Dendritic cell treated with granulocyte-macrophage colony-stimulating factor and Interleukin-4, amounts not matched to agents 40 ng/mL and 50 ng/mL, for 4 days (primary cell): ENCODE measurements around the gene FMN2.

ENCODE experiments used
- H3K27ac Mint-ChIP-seq: one replicate; pipeline ENCODE4 v1.8.0; 2022; ENCODE audit warnings: mild to moderate bottlenecking, mixed read lengths
- H3K27me3 Mint-ChIP-seq: one replicate; pipeline ENCODE4 v1.8.0; 2022; ENCODE audit warnings: mild to moderate bottlenecking, mixed read lengths
- H3K36me3 Mint-ChIP-seq: one replicate; pipeline ENCODE4 v1.8.0; 2022; ENCODE audit warnings: low read depth, mixed read lengths
- H3K4me1 Mint-ChIP-seq: one replicate; pipeline ENCODE4 v1.8.0; 2022; ENCODE audit warnings: low read depth, mixed read lengths
- H3K4me3 Mint-ChIP-seq: one replicate; pipeline ENCODE4 v1.8.0; 2022; ENCODE audit warnings: mild to moderate bottlenecking, moderate library complexity, mixed read lengths
- H3K9me3 Mint-ChIP-seq: one replicate; pipeline ENCODE4 v1.8.0; 2022; ENCODE audit warnings: mixed read lengths
- intact Hi-C: fragments of 100-400 bp; cut with micrococcal nuclease; formaldehyde crosslinking; loops from one replicate; pipeline ENCODE4 v1.15.0; 2022

The FMN2 gene

DNA sequence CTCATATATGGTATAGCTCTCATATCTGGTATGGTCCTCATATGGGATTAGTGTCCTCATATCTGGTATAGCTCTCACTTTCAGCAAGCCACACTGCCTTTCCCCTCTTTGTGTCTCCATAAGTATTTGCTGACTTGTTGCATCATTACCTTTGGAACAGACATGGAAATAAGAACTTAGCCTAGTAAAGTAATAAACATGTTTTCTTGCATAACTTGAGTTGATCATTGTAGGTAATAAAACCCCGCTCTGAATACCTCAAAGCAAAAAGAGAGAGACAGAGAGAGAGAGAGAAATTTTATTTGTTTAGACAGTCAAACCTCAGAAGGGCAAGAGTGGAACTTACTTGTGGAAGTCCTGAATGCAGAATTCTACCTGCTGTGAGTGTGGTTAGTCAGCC is 350.0 kb downstream of the FMN2 start:
- Mint-ChIP-seq H3K4me3 (no peak overlapping the region), H3K4me1 (no peaks in the 10 kb centered on the region), H3K27me3 (no peaks in the 10 kb centered on the region), H3K27ac (no peak overlapping the region), H3K9me3 (peaks cover 12% of the 10 kb centered on the region), H3K36me3 (no peaks in the 10 kb centered on the region)
- intact Hi-C loops, result no loop called here

GRCh38 chr1:240445369-240445768 is 353.7 kb downstream of the FMN2 start:
- Mint-ChIP-seq H3K4me3 (no peak overlapping the region), H3K4me1 (no peaks in the 10 kb centered on the region), H3K27me3 (no peaks in the 10 kb centered on the region), H3K36me3 (no peaks in the 10 kb centered on the region), H3K27ac (no peak overlapping the region), H3K9me3 (peaks cover 12% of the 10 kb centered on the region)
- intact Hi-C loops, result no loop called here

DNA sequence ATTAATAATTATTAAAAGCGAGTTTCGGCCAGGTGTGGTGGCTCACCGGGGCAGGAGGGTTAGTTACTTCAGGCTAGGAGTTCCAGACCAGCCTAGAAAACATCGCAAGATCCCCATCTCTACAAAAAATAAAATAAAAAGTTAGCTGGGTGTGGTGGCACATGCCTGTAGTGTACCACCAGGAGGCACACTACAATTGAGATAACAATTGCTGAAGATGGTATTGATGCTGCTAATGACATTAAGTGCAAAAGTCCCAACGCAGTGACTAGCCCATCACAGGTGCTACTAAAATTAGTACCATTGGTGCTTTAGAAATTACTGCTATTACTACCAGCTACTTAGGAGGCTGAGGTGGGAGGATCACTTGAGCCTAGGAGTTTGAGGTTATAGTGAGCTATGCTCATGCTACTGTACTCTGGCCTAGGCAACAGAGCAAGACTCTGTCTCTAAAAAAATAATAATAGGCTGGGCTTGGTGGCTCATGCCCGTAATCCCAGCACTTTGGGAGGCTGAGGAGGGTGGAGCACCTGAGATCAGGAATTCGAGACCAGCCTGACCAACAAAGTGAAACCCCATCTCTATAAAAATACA is 363.6 kb downstream of the FMN2 start:
- H3K4me1 Mint-ChIP-seq, result no peaks in the 10 kb centered on the region
- H3K36me3 Mint-ChIP-seq, result no peaks in the 10 kb centered on the region
- no peak overlapping the region for H3K4me3 Mint-ChIP-seq
- intact Hi-C loops, result no loop called here
- no peaks in the 10 kb centered on the region for H3K27me3 Mint-ChIP-seq
- no peaks in the 10 kb centered on the region for H3K9me3 Mint-ChIP-seq
- no peak overlapping the region for H3K27ac Mint-ChIP-seq

DNA sequence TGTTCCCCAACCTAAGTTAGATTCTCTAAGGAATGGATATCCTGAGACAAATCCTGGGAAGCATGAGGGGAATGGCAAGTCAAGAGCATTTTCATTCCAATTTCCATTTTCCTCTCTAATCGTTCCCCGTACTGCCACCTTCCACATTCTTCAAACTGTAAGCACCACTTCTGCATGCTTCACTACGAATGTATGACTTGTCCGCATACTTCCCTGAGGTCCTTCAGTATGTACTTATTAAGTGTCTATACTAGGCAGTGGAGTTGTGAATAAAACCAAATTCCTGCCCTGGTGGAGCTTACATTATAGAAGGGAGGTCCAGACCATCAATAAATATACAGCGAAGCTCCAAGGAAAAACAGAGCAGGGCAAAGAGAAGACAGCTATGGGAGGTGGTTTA is 365.5 kb downstream of the FMN2 start:
- Mint-ChIP-seq H3K27ac (no peak overlapping the region), H3K36me3 (no peaks in the 10 kb centered on the region), H3K9me3 (no peaks in the 10 kb centered on the region), H3K27me3 (no peaks in the 10 kb centered on the region), H3K4me1 (no peaks in the 10 kb centered on the region), H3K4me3 (no peak overlapping the region)
- intact Hi-C loops, result no loop called here

DNA sequence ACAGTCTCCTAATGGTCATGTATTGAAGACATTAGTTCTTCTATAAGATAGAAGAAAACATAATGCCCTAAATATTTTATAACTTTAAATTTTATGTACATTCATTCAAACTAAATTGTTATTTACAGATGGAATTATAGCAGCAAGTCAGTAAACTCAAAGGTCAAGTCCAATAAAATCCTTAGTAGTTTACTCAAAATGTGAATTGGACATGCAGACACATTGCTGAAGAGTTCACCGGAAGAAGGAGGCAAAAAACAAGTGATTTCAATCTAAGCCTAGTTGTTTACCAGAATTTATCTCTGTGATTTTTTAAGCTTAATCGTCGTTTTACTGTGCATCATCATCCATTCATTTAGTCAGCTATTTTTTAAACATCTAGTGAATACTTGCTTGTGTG is 370.6 kb downstream of the FMN2 start:
- no peaks in the 10 kb centered on the region for H3K27me3 Mint-ChIP-seq

GRCh38 chr1:240462766-240463395 is 371.2 kb downstream of the FMN2 start:
- H3K27ac Mint-ChIP-seq, result no peak overlapping the region
- H3K4me1 Mint-ChIP-seq, result no peaks in the 10 kb centered on the region
- H3K36me3 Mint-ChIP-seq, result no peaks in the 10 kb centered on the region
- H3K27me3 Mint-ChIP-seq, result no peaks in the 10 kb centered on the region
- no peaks in the 10 kb centered on the region for H3K9me3 Mint-ChIP-seq
- intact Hi-C loops, result no loop called here
- no peak overlapping the region for H3K4me3 Mint-ChIP-seq

More for the DNA sequence above, 370.6 kb downstream of the FMN2 start:
- no peak overlapping the region for H3K4me3 Mint-ChIP-seq
- no peak overlapping the region for H3K27ac Mint-ChIP-seq
- H3K9me3 Mint-ChIP-seq, result no peaks in the 10 kb centered on the region
- intact Hi-C loops, result no loop called here
- H3K4me1 Mint-ChIP-seq, result no peaks in the 10 kb centered on the region
- H3K36me3 Mint-ChIP-seq, result no peaks in the 10 kb centered on the region

DNA sequence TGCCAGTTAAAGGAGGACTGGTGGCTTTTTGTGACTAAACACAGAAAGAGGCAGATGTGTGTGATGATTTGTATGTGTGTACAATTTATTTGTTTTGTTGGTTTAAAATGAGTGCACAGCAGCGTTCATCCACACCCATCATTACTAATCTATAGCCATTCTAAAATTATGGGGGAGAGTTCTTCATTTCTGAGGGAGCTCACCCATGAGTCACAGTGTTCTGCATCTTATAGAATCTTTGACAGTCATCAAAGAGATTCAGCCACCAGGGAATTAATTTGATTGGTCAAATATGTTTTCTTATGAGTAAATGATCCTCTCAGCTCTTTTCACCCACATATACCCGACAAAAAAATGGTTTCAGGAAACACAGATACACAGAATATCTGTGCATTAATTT is 372.4 kb downstream of the FMN2 start:
- Mint-ChIP-seq H3K36me3 (no peaks in the 10 kb centered on the region), H3K27ac (no peak overlapping the region), H3K4me1 (no peaks in the 10 kb centered on the region), H3K9me3 (no peaks in the 10 kb centered on the region), H3K27me3 (no peaks in the 10 kb centered on the region), H3K4me3 (no peak overlapping the region)
- intact Hi-C loops, result no loop called here

DNA sequence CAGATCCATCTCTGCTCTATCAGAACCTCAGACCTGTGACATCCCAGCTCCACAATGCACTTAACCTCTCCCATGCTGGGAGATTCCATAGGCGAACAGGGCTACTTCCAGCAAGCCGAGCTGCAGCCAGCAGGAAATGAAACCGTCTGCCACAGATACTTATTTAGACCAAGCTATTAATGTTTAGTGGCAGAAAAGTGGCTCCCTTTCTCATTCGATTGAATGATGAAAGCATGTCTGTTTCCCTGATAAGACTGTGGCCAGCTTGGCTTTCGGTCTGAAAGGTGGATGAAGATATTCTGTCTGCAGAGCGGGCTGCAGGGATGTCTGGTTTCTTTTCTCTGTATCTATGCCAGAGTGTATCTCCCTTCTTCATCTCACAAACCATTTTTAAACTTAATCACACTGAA is 373.9 kb downstream of the FMN2 start:
- intact Hi-C loops, result no loop called here
- no peak overlapping the region for H3K27ac Mint-ChIP-seq
- no peaks in the 10 kb centered on the region for H3K36me3 Mint-ChIP-seq
- no peaks in the 10 kb centered on the region for H3K9me3 Mint-ChIP-seq
- no peak overlapping the region for H3K4me3 Mint-ChIP-seq
- no peaks in the 10 kb centered on the region for H3K4me1 Mint-ChIP-seq
- H3K27me3 Mint-ChIP-seq, result no peaks in the 10 kb centered on the region

DNA sequence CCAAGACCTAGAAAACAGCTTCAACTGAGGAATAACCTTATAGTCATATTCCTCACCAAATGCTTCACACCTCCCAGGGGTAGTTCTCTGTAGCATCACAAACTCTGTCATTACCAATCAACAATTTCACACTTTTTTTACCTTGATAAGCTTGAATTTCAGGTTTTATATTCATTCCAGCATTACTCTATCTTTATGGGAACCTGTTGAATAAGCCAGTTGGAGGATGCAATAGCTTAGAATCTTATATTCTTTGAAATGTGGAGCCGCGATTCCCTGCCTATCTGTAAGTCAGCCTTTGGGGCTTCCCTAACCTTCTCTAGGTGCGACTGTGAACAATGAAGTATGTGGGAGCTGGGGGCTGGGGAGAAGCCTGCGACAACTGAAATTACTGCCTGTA is 374.8 kb downstream of the FMN2 start:
- Mint-ChIP-seq H3K27me3 (no peaks in the 10 kb centered on the region), H3K4me1 (no peaks in the 10 kb centered on the region), H3K4me3 (no peak overlapping the region), H3K36me3 (no peaks in the 10 kb centered on the region), H3K9me3 (no peaks in the 10 kb centered on the region), H3K27ac (no peak overlapping the region)
- intact Hi-C loops, result no loop called here

DNA sequence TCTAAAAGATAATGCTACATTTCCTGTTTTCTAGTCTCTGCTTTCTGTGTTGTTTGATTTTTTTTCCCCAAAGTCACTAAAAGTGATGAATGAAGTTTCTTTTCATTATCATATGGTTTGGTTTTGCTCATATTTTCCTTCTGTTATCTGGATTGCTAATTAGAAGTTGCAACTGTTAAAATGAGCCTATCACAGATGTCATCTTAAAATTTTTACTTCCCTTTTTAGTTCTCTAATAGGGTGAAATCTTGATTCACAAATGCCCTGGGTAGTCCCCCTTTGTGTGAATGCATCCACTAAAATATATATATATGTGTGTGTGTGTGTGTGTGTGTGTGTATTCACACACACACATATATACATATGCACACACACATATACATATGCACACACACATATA is 376.2 kb downstream of the FMN2 start:
- Mint-ChIP-seq H3K27me3 (no peaks in the 10 kb centered on the region), H3K4me1 (no peaks in the 10 kb centered on the region), H3K9me3 (no peaks in the 10 kb centered on the region), H3K27ac (no peak overlapping the region), H3K4me3 (no peak overlapping the region), H3K36me3 (no peaks in the 10 kb centered on the region)
- intact Hi-C loops, result loop anchor here (2.0 kb wide), 1 partner anchor 79 kb away; no protein-coding TSS in a partner anchor

DNA sequence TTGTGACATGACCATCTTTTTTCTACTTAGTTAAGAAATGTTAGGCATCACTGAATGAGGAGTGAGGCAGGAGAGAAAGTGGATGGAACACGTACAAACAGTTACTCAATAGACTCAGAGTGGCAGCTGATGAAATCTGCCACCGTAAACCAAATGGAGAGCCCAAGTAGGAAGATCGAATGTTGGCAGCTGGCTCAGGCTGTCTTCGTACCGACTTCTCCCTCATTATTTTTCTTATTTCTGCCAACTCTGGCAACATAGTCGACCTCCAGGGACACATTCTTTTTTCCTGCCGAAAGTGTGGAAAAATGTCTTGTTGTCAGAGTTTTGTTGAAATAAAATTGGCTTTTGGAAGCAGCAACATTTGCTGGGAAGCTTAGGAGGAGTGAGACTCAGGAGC is 377.0 kb downstream of the FMN2 start:
- Mint-ChIP-seq H3K9me3 (no peaks in the 10 kb centered on the region), H3K27ac (no peak overlapping the region), H3K36me3 (no peaks in the 10 kb centered on the region), H3K4me1 (no peaks in the 10 kb centered on the region), H3K4me3 (no peak overlapping the region), H3K27me3 (no peaks in the 10 kb centered on the region)
- intact Hi-C loops, result loop anchor here (2.0 kb wide), 1 partner anchor 78 kb away; no protein-coding TSS in a partner anchor

DNA sequence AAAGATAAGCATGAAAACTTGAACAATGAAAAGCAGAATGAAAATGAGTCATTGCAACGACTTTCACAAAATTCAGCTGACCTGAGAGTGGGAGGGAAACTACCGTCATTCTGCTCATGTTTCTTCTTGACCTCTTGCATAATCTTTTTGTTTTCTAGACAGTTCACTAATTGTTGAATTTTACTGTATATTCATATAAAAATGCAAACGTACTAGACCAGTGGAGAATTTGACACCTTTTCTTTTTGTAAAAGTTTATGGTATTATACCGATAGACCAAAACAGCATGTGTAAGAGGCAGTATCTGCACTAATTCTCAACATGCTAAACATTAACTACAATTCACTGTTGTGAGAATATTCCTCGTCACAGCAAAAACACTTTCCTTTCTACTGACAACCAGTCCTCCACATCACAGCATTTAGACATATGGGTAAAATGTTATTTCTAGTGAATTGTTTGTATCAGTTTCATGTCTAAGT is 382.5 kb downstream of the FMN2 start:
- Mint-ChIP-seq H3K4me1 (no peaks in the 10 kb centered on the region), H3K9me3 (peaks cover 20% of the 10 kb centered on the region)

DNA sequence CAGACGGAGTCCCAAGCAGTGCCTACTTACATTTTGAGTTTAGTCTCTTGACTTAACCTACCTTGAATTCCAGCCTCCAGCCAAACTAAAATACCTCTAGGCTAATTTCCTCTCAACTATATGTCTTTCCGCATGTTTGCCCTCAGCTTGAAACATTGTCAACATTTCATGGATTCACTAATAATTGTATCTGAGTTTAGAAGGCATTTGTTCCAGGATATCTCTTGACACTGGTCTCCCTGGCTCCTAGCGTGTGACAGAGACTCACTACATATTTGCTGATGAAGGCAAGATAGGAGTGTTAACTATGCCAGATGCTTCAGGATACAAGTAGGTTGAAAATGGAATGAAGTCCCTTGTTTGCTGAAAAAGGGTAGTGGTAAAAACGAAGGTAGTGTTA is 384.1 kb downstream of the FMN2 start:
- no peaks in the 10 kb centered on the region for H3K4me1 Mint-ChIP-seq
- H3K36me3 Mint-ChIP-seq, result no peaks in the 10 kb centered on the region
- H3K27ac Mint-ChIP-seq, result no peak overlapping the region
- H3K9me3 Mint-ChIP-seq, result peaks cover 20% of the 10 kb centered on the region
- H3K27me3 Mint-ChIP-seq, result no peaks in the 10 kb centered on the region
- H3K4me3 Mint-ChIP-seq, result no peak overlapping the region
- intact Hi-C loops, result no loop called here

More for the DNA sequence above, 382.5 kb downstream of the FMN2 start:
- Mint-ChIP-seq H3K36me3 (no peaks in the 10 kb centered on the region), H3K4me3 (no peak overlapping the region), H3K27me3 (no peaks in the 10 kb centered on the region), H3K27ac (no peak overlapping the region)
- intact Hi-C loops, result no loop called here

GRCh38 chr1:240478536-240478935 is 386.9 kb downstream of the FMN2 start:
- H3K27me3 Mint-ChIP-seq, result no peaks in the 10 kb centered on the region
- no peaks in the 10 kb centered on the region for H3K36me3 Mint-ChIP-seq
- H3K4me1 Mint-ChIP-seq, result no peaks in the 10 kb centered on the region
- H3K4me3 Mint-ChIP-seq, result no peak overlapping the region
- H3K9me3 Mint-ChIP-seq, result peaks cover 20% of the 10 kb centered on the region
- H3K27ac Mint-ChIP-seq, result no peak overlapping the region
- intact Hi-C loops, result no loop called here
